Adrenal gland (tissue), 5 donors: ENCODE measurements around the gene ARHGAP4.

Source experiments
- POLR2A ChIP-seq, 2 donors: fragments of 450-650 bp; IDR thresholded peaks; one replicate each; pipeline ENCODE4 v1.6.1; 2017; ENCODE audit warnings: antibody characterized with exemption in 2 of 2, mild to moderate bottlenecking in 2 of 2, moderate library complexity in 1 of 2
- TF ChIP-seq, protein P1 (sequence below), 6 experiments: fragments of 450-650 bp in 4 of 6; fragments of 200-600 bp in 2 of 6; sonication (generic) in 1 of 6; IDR thresholded peaks; 1 replicate in 5 of 6; 2 replicates in 1 of 6; pipeline versions ENCODE4 v1.5.1 to v1.8.0; 2016 to 2021; ENCODE audit warnings: antibody characterized with exemption in 6 of 6, mild to moderate bottlenecking in 2 of 6, moderate library complexity in 1 of 6
- donor health status: DM: no; HTN: no; CAD: no.

- TF ChIP-seq, protein P1, sequence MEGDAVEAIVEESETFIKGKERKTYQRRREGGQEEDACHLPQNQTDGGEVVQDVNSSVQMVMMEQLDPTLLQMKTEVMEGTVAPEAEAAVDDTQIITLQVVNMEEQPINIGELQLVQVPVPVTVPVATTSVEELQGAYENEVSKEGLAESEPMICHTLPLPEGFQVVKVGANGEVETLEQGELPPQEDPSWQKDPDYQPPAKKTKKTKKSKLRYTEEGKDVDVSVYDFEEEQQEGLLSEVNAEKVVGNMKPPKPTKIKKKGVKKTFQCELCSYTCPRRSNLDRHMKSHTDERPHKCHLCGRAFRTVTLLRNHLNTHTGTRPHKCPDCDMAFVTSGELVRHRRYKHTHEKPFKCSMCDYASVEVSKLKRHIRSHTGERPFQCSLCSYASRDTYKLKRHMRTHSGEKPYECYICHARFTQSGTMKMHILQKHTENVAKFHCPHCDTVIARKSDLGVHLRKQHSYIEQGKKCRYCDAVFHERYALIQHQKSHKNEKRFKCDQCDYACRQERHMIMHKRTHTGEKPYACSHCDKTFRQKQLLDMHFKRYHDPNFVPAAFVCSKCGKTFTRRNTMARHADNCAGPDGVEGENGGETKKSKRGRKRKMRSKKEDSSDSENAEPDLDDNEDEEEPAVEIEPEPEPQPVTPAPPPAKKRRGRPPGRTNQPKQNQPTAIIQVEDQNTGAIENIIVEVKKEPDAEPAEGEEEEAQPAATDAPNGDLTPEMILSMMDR (IDR thresholded peaks at IDR 0.05) = no peak
- no peak for TF ChIP-seq POLR2A (IDR thresholded peaks at IDR 0.05)
Measured at GRCh38 chrX:153907456-153907855, 18.6 kb downstream of the ARHGAP4 start.
